Inferior parietal cortex (tissue), 1 donor: Measurements from ENCODE around the gene BMAL1.

Experiments
- DNase-seq: peaks from one replicate; pipeline ENCODE4 v3.0.0-alpha.2; 2016; ENCODE audit errors: extremely low spot score

BMAL1 gene

DNA sequence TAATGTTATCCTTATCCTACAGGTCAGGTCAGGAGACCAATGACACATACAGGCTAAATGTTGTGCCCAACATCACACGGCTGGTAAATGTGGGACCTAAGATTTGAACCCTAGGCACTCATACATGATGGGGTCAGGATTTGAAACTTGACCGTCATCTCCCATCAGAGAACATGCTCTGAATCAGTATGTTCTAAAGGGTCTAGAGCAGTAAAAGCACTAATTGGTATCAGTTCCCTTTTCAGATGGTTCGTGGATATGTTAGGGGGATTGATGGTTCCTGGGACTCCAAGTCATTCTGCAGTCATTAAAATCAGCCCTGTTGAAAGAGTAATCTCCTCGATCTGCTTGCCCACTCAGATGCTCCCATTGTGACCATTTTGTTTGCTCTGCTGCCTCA, 65.5 kb downstream of the BMAL1 start:
- DNase-seq: no peak

DNA sequence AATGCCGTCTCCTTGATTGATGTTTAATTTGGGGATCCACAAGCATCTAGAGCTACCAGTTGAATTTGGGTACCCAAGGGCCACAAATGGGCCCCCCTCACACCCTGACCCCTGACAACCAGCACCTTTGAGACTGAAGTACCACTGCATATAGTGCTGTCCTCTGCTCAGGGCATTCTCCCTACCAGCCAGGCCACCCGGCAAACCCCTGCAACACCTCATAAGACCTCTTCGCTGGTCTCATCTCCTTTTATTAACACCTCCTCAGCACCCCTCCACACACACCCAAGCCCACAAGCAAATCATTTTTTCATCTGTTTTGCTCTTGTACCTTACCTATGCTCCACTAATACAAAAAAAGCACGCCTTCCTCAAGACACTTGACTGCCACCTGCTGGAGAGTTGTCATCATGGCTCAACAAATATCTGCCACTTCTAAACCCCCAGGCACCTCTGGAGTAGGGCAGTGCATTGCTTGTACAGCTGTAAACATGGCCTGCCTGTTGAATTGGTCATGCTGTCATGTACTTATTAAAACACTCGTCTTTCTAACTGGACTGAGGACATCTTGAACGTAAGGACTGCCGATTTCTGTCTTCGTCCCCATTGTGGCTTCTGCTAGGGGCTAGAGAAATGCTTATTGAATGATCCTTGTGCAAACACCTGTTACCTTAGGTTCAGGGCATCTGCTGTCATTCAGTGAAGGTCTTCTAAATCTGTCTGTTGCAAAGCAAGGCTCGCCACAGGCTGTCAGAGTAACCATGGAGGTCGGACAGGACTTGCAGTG, 66.5 kb downstream of the BMAL1 start:
- DNase-seq: peak; percentile 85

DNA sequence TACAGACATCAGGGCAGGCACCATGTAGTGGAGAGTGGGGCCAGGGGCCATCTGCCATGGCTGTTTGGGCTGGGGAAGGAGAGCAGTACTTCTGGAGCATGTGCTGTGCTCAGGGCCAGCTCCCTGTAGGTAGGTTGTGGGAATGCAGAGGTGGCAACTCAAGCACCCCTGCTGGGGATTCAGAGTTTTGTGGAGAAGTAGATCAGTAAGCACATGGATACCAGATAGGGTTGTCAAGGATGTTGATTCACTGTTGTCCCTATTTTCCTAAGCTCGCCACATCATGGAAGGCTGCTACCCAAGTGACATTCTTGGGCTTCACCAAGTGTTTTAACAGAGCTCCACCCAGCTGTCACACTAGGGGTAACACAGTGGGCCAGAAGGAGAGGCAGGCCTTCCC, 67.2 kb downstream of the BMAL1 start:
- DNase-seq: no peak

DNA sequence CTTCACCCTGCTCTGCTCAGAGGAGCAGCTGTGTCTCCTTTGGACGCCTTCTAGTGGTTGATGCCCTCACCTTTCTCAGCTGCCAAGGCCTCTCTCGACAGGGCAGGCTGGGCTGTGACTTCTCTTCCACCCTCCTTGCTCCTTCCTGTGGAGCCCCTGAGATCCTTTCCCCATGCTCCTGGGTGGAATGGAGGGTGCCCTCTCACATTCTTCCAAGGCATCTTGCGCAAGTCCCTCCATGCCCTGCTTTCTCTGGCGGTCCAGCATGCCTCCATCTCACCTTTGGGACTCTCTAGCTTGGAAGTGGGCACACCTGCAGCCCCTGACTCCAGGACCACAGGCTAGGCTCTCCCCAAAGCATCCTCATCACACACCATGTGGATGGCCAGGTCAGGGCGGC, 68.9 kb downstream of the BMAL1 start:
- no peak for DNase-seq

DNA sequence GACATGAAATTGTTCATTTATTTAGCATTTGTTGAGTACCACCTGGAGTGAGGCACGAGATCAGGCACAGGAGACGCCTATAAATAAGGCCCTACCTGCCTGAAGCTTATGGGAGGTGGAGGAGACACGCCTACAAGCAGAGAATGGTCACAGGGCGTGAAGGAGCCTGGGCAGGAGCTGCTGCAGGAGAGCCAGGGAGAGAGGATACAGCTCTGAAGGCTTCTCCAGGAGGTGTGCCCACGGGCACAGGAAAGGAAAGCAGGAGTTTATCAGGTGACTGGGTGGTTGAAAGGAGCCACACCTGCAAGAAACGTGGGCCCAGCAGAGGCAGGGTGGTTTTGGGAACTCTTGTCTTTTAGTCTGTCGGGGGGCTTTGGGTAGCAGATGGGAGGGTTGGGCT, 70.3 kb downstream of the BMAL1 start:
- DNase-seq: no peak

DNA sequence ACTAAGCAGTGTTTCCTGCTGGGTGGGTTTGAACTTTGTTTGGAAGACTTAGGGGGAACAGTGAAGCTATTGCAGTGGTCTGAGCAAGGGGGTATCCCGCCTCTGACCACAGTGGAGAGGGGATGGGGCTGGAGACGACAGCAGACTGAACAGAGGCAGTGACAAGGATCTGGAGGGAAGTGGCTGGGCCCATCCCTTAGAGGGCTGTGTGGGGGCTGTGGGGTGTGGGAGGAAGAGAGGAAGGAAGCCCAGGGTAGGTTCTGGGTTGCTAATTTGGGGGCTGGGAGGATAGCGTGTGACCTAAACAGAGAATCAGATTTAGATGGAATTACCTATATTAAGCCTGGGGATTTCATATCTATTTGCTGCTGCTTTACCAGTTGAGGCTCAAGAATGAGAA, 70.7 kb downstream of the BMAL1 start:
- no peak for DNase-seq

DNA sequence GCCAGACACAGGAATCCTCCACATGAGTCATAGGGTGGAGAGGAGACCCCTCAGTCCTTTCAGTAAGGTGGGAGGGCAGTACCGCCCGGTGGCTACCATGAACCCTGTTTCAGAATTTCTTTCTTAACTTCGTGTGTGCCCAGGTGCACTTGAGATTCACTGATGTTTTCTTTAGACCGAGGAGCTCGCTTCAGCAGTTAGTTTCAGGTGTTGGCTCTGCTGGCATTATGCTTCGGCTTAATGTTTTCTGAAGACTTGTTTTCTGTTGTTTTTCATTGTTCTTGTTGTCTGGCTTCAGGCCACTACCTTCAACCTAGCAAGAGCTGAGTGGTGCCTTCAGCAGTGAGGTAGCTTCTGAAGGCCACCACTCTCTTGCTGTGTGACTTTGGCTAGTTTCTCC, 71.5 kb downstream of the BMAL1 start:
- no peak for DNase-seq

DNA sequence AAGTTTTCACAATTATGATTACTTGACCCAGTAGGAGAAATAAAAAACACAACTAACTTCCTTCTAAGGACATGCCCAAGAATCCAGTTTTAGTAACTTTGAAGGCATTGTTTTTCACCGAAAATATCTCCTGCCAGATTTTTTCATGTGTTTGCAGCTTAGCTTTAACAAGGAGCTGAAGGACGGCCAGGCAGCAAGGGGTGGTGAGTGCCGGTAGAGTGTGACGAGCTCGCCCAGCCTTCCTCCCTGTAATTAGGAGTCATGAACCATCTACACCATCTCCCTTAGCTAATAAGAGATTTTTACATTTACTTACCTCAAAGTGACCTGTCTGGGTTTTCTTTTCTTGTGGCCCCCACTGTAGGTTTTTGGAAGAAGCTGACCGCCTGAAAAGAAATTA, 72.0 kb downstream of the BMAL1 start:
- DNase-seq: no peak

DNA sequence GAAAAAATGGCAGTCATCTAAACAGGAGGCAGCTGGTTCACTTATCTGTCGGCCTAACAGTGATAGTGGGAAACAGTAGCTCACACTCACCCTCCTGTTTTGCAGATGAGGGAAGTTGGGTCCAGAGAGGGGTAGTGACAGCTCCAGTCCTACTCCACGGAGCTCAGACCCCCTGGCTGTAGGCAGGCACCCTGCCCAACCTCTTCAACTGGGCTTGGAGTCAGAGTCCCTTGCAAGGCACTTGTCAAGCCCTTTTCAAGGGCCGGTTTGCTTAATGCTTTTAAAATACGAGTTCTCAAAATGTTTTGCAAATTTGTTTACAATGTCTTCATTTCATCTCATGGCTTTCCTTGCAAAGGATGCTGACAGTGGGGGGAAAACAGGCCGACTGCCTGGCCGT, 75.1 kb downstream of the BMAL1 start:
- DNase-seq: no peak

DNA sequence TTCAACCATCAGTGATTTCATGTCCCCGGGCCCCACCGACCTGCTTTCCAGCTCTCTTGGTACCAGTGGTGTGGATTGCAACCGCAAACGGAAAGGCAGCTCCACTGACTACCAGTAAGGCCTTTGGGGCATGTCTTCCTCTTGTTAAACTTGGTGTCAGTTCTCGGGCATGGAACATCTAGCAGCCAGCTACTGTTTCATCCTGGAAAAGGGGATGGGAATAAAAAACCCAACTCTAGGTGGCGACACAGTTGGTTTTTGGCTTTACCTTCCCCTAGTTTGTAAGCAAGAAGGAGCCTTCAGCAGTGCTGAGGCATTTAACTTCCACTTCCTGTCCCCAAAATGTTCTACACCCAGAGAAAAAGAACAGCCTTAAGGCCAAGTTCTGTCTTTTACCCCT, 76.7 kb downstream of the BMAL1 start:
- DNase-seq: no peak

DNA sequence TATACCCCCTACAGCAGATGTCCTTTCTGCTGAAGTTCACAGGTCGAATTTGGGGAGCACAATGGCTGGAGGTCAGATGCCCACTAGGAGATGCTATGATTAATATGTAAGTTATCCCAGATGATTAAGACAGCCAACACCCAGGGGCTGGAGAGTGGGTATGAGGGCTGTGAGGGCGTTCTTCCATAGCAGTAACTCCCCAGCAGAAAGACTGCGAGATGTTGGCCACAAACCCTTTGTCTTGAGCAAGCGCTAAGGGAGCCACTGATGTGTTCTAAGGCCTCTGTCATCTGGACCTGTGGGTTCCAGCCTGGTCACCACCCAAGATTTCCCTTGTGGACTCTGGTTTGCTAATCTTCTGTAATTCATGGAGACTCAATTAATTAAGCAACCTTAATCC, 77.6 kb downstream of the BMAL1 start:
- DNase-seq: no peak

DNA sequence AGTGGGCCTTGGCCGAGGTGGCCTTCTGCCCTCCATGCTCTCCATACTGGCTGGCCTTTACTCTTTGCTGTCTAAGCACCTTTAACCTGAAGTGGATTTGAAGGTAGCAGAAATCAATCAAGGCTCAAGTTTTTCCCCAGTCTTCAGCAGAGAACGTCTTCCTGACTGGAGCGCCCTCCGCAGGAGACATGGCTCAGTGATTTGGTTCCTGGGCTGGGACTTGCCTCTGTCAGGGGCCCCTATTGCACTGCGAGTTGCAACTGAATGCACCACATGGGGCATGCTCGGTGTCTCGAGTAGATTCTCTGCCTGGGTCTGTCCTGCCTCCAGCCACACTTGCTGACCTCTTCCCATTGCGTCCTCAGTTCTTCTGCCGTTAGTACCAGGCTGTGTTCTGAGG, 79.6 kb downstream of the BMAL1 start:
- no peak for DNase-seq

DNA sequence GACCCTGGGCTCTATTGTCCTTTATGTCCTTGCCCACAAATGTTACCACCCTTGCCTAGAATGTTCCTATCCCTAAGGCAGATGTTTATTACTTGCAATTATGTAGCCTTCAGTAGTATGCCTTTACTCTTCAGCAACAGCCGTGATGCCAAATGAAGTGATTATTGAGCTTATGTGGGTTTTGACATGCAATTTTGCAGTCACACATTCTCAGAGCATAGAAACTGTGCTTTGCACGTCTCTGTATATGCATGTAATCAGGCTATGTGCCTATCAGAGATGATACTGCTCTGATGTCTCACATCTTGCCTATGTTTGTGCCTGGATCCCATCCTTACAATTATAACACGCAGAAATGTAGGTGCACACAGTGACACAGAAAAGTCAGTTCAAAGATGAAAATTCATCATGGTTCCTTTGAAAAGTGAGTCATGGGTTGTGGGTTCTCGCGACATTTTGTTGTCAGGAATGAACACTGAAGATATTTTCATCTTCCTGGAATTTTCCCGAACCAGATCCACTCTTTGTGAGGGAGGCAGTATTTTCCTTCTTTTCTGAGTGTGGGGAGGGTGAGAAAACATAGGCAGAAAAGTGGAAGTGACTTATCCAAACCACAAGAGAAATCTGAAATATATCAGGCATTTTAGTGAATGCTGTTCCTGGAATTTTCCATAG, 81.1 kb downstream of the BMAL1 start:
- DNase-seq: peak; percentile 72

DNA sequence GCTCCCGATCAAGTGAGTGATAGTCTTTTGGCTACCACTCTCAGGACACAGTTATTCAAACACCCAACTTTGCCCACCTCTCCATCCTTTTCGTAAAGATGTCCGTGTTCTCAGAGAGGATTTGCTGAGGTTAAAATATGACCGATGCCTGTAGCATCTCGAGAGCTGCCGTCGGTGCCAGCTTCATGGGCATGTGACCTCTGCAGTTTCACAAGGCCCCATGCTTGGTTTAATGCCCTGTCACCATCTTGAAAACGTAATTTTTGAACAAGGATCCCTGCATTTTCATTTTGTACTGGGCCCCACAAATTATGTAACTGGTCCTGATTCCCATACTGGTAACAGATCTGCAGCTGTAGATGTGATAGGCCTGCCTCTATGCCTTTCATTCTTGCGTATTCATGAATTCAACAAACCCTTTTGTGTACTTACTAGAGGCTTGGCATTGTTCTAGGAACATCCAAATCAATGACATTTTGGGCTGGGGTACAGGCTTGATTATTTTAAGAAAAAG, 85.1 kb downstream of the BMAL1 start:
- no peak for DNase-seq

DNA sequence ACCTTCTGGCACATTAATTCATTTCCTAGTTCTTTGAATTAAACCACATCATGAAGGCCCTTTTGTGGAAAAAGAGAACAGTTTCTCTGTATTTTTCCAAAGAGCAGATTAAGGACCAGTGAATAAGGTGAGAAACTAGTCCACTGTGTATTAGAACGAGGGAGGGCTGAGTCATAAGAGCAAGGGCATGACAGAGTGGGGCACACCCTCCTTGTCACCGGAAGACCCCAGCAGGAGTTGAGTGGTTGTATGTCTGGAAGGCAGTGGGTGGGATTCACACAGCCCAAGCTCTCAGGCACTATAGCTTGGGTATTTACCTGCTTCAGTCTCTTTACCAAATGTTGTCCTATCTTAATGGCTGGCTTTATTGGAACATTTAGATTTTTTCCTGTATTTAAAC, 86.8 kb downstream of the BMAL1 start:
- no peak for DNase-seq

DNA sequence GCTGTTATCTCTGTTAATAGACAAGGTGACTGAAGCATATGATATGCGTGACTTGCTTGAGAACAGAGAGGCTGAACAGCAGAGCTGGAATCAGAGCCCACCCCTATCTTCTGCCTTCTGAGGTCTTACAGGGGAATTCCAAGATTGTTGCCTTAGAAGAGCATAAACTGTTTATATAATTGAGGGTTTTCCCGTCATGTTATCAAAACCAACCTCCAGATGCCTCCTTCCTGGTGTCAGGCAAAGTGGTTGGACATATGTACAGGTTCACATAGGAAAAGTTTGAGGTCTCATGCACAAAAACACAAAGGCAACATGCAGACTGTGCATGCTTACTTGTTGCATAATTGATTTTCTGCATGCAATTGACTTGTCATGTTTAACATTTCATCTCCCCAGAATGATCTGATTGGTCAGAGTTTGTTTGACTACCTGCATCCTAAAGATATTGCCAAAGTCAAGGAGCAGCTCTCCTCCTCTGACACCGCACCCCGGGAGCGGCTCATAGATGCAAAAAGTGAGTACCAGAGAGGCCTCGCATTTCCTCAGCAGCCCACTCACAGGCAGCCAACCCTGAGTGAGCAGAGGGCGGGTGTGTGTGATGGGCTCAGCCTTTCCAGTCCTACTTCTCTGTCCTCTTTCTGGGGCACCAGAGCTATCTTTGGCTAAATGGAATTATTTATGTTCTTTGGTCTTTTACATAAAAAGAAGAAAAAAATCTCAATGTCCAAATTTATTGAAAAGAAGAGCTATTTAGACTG, 88.9 kb downstream of the BMAL1 start:
- no peak for DNase-seq

DNA sequence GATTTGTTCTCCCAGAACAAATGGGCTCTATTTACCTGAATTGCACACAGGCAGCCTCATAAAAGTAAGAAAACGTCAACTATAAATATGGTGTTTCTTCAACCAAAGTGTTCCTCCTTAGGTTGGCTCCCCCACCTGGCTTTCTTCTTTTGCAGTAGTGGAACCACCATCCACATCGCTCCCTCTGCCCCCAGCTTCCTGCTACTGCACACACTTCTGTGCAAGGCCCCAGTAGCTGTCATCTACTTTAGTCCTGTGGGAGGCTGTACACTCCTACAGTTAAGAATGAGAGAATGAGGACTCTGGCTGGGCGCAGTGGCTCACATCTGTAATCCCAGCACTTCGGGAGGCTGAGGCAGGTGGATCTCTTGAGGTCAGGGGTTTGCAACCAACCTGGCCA, 89.5 kb downstream of the BMAL1 start:
- DNase-seq: no peak

DNA sequence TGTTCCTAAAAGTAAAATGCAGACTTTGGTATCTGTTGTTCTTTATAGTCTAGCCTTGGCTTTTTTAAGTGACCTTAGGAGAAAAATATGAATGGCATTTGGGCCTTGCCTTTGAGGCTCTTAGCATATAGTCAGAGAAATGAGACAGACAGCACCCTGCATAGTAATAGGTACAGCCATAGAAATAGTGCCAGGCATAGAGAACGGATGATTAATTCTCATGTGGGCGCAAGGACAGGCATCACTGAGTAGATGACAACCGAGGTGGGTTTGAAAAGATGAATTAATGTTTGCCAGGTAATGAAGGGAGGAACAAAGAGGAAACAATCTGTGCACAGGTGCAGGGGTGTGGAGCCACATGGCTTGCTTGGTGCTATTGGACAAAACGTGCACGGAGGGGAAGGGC, 90.5 kb downstream of the BMAL1 start:
- no peak for DNase-seq

DNA sequence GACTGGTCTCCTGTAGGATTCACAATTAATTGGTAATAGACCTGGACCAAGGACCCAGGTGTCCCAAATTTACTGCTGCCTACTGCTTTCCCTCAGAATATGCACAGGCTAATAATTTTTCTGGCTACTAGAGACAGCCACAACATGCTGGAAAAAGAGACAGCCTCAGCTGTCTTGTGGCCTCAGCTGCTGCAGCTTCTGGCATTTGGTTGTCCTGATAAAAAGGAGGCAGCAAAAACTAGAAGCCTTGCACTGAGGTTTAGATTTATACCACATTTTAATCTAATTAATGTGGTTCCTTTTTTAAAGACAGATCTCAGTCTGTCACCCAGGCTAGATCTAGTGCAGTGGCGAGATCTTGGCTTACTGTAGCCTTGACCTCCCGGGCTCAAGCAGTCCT, 95.6 kb downstream of the BMAL1 start:
- no peak for DNase-seq

DNA sequence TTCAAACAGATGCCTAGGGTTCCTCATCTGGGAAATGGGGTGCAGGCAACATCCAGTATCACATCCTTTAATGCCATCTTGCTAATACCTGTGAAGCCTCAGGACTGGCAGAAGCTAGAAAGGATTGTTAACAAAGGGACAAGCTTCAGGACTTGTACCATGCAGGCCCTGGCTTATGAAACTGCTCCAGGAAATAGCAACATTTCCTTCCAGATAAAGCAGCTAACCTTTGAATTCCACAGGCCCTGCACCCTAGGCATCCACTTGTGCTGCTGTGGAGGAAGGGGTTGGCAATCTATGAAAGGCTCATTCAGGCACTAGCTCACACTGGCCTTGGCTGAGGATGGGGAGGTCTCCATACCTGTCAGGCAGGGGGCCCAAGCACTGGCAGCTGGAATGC, 98.2 kb downstream of the BMAL1 start:
- DNase-seq: no peak

DNA sequence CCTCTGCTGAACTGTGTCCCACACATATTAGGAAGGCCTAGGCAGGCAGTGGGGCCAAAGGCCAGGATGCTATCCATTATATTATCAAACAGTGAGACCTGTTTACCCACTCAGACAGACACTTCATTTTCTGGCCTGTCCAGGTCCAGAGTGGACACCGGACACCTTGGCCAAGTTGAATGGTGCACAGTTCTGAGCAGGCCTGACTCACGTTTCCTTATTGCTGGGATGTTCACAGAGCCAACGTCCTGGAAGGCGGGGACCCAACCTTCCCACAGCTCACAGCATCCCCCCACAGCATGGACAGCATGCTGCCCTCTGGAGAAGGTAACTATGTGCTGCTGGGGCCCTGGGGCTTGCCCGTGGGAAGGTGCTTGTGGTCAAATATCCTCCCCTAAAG, 98.8 kb downstream of the BMAL1 start:
- no peak for DNase-seq

DNA sequence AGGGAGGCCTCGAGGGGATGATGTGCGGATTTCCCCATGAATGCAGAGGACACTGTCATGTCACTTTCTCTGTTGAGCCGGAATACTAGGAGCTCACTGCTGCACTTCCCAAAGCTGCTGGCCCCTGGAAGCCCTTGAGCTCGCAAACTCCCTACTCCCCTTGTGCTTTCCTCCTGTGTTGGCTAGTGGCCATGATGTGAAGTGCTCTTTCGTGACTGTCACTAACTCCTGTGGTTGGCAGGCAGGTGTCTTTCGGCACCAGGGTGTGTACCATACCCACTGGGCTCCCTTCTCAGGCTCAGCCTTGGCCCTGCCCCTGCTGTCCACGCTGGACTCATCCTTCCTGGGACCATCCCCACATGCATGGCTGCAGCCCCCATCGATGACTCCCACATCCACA, 99.2 kb downstream of the BMAL1 start:
- DNase-seq: no peak

DNA sequence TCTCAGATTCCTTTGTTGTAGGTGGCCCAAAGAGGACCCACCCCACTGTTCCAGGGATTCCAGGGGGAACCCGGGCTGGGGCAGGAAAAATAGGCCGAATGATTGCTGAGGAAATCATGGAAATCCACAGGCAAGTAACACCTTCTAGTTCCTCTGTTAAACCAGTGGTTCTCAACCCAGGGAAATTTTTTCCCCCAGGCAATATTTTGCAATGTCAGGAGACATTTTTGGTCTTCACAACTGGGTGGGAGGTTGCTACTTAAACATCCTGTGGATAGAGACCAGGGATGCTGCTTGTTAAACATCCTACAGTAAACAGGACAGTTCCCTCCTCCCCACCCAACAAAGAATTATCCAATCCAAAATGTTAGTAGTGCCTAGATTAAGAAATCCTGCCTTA, 100.7 kb downstream of the BMAL1 start:
- no peak for DNase-seq
